Measurements from ENCODE around the gene GPS1. TPM values are rescaled to one million over a fixed set of nuclear protein-coding genes. Genes with fewer than 3 reads are reported as not detected.

The GPS1 gene
- total and polyA plus RNA-seq, 9 of the 15 experiments (the other 6 are each of a cell fraction or from before 2014, with no cell fraction given) = 3.1 to 167 (median 69.9) TPM

DNA sequence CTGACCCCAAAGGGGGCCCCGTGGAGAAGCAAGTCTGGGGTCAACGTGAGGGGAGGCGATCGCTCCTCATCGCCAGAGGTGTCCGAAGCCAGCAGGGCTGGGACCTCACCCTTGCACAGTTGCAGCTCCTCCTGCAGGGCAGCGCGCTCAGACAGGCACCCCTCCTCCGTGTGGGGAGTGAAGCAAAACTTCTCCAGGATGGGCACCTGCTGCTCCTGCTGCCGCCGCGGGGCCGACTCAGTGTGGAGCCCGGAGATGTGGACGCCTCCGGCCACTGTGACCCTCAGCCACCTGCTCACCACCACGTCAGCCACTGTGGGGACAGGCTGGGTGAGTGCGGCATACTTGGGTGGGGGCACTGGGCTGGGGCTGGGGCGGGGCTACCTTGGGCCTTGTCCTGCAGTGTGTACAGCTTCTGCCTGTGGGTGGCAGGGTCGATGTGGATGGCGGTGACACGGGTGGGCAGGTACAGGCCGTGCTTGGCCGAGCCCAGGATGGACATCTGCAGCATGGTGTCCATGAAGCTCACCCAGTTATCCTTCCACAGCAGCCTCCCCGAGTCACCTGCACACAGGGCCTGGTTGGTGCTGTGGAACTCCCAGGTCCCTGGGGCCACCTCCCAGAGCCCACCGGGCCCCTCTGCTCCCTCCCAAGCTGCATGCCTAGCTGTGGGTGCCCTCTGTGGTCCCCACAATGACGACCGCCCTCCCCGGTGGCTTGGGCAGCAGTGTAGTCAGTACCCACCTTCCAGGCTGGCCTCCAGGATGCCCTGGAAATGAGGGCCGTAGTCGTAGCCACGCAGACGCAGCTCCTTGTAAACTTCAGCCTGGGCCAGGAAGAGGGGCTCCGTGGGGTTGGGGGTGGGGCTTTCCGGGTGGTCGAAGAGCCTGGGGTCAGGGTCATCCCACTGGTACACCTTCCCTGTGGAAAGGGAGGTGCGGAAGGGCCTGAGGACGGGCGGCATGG lies 35.5 kb downstream of the GPS1 start (continued):
- no peak for TF ChIP-seq NELFE (IDR thresholded peaks at IDR 0.05; ENCODE audit: insufficient read depth, insufficient read length)
- TF ChIP-seq PML (IDR thresholded peaks at IDR 0.05; ENCODE audit: low read length) = 0 out of 2 replicates have a peak, but pooled peaks have one; percentile 16
- no peak for TF ChIP-seq SNIP1 (IDR thresholded peaks at IDR 0.05; ENCODE audit: low read depth)
- TF ChIP-seq ZNF57 (CRISPR knock-in tag; IDR thresholded peaks at IDR 0.05) = no peak
- peak; percentile 41 for TF ChIP-seq POLR2G (IDR thresholded peaks at IDR 0.05; ENCODE audit: low read depth, low read length)
- peak; percentile 65 for TF ChIP-seq RBFOX2 (IDR thresholded peaks at IDR 0.05; ENCODE audit: low read depth, low read length)
- TF ChIP-seq RBM22 (IDR thresholded peaks at IDR 0.05; ENCODE audit: low read depth, low read length, poor library complexity, severe bottlenecking) = peak; percentile 6
- TF ChIP-seq HCFC1 (IDR thresholded peaks at IDR 0.05; ENCODE audit: low read depth, low read length) = no peak
- no peak for TF ChIP-seq ARID3A (IDR thresholded peaks at IDR 0.05; ENCODE audit: borderline replicate concordance, low read depth, low read length)
- TF ChIP-seq YY1 (IDR thresholded peaks at IDR 0.05; ENCODE audit: borderline replicate concordance in 1 of 3, control insufficient read depth in 1 of 3, extremely low read depth in 1 of 3, insufficient read depth in 3 of 3, insufficient read length in 1 of 3, insufficient replicate concordance in 2 of 3, low read depth in 1 of 3, low read length in 2 of 3) = no peak
- TF ChIP-seq PCBP1 (IDR thresholded peaks at IDR 0.05; ENCODE audit: low read depth, low read length, poor library complexity, severe bottlenecking) = peak; percentile 3
- 0 out of 2 replicates have a peak, but pooled peaks have one; percentile 8 for TF ChIP-seq SUPT5H (IDR thresholded peaks at IDR 0.05)

Measured in K562 (cell line).